Left renal pelvis (tissue), 4 donors: ENCODE measurements around the gene PCIF1. TPM values are rescaled to one million over a fixed set of nuclear protein-coding genes. Genes with fewer than 3 reads are reported as not detected.

Source experiments
- DNase-seq, 4 donors: peaks; one replicate each; pipeline ENCODE4 v3.0.0-alpha.2; 2013; ENCODE audit warnings: low read depth in 4 of 4, low spot score in 3 of 4
- polyA plus RNA-seq, 4 donors: library from polyadenylated mRNA; unstranded; fragments of 120-200 nt; gene quantifications; one replicate each; pipeline ENCODE4 v1.2.1, GENCODE V29; 2013; ENCODE audit not compliant: insufficient read length in 4 of 4

The PCIF1 gene
- polyA plus RNA-seq, 4 donors, result 41.1 to 49.7 (median 43.7) TPM

- DNase-seq, result no peak
Observed at GRCh38 chr20:45962031-45962755, 27.7 kb downstream of the PCIF1 start.

DNA sequence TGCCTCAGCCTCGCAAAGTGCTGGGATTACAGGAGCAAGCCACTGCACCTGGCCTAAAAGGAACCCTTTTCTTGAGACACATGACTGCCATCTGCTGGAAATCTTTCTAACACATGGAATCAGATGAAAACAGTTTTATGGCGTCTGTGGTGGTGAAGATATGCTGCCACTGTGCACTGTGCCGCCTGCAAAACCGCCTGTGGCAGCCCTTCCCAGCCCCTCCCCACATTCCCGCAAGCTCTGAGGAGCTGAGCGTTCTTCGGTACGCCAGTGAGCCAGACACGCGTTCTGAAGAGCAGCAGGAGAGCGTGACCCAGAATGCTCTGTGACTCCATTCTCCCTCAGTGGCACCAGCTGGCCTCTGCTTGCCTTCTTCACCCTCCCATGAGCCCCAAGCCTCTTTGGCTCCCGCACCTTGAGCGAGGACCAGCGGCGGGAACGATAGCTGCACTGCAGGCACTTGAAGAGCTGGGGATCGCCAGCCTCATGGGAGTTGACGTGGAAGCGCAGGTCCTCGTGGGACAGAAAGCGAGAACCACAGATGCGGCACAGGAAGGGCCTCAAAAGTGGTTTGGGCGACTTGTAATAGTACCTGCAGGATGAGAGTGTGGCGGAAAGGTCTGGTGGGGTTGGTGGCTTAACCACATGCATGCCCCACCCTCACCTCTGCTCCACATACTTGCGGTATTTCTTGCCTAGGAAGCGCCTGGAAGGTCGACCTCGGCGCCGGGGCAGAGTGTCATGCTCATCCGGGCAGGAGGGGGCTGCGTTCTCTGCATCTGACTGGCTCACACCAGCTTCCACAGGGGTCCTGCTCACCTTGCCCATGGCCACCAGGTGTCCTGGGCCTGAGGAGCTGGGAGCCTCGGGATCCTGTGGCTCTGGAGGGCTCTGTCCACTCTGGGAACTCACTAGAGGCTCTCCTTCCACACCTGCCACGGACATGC lies 28.8 kb downstream of the PCIF1 start:
- no peak for DNase-seq

DNA sequence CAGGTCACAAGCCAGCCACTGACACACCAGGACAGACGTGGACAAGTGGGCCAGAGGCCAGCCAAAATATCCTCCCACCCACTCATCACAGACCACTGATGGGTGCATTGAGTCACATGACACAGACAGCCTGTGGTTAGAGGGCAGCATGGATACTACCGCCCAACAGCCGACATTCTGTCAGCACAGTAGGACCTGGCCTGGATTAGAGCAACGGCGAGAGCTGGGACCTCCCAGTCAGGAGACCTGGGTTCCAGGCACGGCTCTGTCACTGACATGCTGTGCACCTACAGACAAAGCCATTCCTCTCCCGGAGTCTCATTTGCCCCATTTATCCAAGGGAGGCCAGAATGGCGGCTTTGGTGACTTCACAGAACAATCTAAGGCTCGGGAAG lies 29.5 kb downstream of the PCIF1 start:
- DNase-seq, result no peak

DNA sequence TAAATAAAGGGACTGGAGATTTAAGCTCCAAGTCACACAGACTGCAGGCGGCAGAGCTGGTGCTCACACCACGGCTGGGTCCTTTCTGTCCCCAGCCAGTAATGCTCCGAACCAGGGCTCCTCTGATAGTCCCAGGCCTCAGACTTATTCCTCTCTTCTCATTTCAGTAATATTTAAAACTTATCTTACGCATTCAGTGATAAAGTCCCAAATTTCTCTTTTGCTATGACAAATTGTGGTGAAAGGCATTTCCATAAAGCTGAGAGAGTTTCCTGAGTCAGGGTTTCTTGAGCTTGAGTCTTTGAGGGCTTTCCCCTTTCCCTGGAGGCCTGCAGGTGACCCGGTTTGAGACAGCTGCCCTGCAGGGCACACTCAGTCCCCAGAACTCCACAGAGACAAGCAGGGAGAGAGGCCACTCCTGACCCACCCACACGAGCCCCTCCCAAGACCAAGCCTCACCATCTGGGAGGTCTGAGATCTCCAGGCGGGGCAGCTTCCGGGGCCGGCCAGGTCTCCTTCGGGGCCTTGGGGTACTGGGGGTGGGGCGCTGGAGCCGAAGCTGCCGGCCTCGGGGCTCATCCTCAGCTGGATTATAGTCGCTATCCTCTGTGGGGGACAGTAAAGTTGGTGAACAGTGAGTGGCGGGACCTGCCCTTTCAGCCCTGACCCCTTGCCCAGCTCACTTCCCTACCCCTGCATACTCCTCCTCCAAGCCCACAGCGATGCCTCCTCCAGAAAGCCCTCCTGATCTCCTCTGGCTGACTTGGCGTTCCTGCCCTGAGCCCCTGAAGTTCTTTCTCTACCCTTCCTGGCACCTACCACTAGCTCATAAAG lies 30.9 kb downstream of the PCIF1 start:
- DNase-seq, result no peak

DNA sequence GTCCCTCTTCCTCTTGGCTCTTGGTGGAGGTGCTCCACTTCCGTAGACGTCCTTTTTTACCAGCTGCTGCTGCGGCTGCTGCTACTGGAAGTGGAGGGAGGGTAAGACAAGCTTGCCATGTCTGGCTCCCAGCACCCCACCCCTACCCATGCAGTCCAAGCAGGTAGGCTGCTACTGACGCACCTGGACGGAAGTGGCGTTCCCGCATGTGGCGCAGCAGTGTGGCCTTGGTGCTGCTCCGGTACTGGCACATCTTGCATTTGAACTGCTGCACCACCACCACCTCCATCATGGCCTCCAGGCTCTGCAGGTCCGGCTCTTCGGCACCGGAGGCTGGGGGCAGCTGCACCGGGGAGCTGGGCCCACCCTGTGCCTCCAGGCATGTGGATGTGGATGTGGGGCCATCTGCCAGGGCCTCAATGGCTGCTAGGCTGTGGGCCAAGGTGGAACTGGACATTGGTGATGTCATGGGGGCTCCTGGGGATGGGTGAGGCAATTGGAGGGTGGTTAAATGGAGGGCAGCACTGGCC lies 33.1 kb downstream of the PCIF1 start:
- no peak for DNase-seq

- no peak for DNase-seq
Observed at GRCh38 chr20:45968081-45968671, 33.7 kb downstream of the PCIF1 start.

DNA sequence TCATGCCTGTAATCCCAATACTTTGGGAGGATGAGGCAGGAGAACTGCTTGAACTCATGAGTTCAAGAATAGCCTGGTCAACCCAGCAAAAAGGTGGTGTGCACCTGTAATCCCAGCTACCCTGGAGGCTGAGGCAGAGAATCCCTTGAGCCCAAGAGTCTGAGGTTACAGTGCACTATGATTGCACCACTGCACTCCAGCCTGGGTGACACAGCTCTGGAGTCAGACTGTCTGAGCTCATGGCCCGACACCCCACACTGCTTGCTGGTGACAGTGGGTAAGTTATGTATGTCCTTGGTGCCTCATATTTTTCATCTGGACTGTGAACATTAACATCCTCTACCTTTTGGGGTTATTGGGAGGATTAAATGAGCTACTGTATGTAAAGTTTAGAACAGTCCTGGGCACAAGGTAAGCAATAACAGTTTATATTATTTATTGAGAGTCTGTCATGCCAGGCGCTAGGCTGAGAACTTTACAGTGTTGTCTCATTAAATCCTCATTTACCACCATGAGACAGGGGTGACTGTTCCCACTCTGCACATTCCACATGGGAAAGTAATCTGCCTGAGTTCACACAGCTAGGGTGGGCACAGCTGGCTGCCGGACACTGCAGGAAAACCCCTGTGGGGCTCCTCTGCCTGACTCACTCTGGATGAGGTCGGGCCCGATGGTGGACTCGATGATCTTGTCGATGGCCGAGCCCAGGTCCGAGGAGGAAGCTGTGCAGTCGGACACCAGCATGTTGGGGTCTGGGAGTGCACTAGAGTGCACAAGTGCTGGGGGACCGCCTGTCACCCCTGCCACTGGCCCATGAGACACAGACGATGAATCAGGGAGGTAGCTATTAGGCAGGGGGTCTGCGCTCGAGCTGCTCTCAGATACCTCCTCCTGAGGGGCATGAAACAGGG lies 34.6 kb downstream of the PCIF1 start:
- no peak for DNase-seq

DNA sequence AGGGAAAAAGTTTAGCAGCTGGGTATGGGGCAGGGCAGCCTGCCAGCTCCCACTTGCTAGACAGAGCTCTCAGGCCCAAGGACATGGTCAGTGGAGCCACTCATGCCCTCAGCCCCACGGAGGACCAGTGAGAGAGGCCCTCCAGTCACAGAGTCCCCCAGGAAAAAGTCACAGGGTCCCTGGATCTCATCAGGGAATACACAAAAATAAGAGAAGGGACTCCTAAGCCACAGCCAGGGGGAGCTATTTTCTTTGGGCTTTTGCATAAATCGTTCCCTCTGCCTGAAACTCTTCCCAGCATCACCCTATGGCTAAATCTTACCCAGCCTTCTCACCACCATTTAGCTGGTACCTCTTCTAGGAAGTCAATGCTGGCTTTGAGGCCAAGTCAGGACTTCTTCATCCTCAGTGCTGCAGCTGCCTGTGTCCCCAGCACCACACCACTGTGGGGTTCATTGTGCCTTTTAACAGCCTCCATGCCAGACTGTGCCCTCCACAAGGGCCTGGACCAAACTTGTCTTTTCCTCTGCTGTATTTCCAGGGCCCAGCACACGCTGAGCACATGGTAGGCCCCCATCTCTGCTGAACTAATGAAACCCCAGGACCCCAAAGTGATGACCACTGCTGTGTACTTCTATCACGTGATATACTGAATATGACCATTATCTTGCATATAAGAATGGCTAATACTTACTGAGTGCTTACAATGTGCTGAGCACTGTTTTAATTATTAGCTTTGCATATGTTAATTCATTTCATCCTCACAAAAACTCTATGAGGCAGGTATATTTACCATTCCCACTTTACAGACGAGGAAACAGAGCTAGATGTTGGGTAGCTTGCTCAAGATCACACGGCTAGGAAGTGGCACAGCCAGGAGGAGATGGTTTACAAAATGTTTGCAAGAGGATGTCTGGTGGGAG lies 35.5 kb downstream of the PCIF1 start:
- no peak for DNase-seq

DNA sequence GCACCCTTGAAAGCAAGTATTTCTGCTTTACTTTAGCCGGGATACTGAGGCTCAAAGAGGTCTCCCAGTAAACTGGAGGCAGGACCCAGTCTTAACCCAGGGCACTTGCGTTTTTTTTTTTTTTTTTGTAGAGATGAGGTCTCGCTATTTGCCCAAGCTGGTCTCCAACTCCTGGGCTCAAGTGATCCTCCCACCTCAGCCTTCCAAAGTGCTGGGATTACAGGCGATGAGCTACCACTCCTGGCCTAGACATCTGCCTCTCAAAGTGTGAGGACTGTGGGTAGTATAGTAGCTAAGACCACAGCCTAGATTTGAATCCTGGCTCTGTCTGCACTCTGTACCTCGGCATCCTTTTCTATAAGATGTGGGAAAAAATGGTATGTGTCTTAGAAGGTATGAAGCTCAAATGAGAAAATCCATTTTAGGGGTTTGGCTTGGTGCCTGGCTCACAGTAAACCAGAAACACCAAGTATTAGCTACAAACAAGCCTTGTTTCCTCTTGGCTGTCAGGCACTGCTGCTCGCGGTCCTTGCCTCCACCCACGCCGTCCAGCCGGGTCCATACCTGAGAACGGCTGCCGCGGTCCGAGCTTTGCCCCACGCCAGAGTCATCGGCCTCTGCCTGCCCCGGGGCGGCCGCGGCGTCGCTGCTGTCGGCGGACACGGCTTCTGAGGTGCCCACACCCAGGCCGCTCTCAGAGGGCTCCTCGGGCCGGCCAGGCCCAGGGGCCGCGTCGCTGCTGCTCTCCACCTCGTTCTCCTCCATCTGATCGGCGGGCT lies 36.4 kb downstream of the PCIF1 start:
- no peak for DNase-seq

GRCh38 chr20:45971425-45971674 lies 36.9 kb downstream of the PCIF1 start:
- DNase-seq, result no peak

DNA sequence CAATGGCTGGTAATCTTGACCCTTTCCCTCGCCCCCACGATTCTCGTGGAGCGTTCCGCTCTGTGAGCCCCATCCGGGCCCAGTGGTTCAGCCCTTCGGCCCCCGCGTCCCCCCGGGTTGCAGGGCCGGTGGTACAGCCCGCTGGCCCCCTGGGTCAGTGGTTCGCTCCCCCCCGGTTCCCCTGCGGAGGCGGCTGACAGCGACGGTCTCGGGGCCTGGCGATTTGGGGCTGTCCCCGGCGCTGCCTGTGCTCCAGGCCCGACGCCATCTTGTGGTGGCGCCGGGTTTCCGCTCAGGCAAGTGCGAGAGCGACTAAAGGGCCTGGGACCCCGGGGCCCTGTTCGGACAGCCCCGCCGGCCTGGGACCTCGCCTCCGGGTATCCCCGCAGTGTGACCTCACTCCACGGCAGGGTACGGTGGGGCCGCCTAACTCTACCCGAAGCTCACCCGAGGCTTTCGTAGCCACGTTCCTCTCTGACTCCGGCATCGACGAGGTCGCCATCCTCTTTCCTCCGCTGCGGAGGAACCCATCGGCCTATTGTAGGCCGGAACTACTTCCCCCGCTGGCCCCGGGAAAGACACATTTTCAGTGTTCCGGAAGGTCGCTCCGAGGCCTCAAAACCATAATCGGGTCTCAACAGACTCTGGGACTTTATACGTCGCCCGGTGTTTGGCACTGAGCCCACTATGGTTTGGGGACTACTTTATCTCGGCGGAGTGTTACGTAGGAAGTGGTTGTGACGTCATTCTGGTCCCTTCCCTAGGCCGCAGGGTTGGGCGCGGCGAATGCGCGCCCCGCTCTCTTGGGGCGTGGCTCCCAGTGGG lies 37.4 kb downstream of the PCIF1 start, which contains the start of gene ZNF335:
ZNF335 (minus strand) TSS at position 529 of the 825 bp plus-strand sequence. CDS start 793 bp downstream, outside the sequence.
- peak; percentile 95 to 97 (median 96) for DNase-seq

DNA sequence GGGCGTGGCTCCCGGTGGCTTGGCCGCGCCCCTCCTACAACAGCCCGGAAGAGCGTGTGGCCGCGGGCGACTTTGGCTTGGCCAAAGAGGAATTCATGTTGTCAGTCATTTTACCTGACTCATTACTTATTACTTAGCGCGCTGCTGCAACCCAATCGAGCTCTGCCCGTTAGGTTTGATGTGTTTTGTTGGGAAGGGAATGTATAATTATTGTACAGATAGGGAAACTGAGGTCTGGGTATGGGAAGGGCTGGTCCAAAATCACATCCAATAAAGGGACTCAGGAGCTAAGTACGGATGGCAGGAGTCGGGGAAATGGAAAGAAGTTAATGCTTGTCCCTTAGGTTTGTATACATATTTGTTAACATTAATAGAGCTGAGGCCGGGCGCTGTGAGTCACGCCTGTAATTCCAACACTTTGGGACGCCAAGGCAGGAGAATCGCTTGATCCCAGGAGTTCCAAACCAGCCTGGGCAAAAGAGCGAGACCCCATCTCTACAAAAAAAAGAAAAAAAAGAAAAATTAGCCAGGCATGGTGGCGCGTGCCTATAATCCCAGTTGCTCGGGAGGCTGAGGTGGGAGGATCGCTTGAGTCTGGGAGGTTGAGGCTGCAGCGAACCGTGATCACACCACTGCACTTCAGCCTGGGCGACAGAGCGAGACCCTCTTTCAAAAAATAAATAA lies 38.2 kb downstream of the PCIF1 start:
- no peak for DNase-seq

- no peak for DNase-seq
Observed at GRCh38 chr20:45974896-45975565, 40.5 kb downstream of the PCIF1 start.

DNA sequence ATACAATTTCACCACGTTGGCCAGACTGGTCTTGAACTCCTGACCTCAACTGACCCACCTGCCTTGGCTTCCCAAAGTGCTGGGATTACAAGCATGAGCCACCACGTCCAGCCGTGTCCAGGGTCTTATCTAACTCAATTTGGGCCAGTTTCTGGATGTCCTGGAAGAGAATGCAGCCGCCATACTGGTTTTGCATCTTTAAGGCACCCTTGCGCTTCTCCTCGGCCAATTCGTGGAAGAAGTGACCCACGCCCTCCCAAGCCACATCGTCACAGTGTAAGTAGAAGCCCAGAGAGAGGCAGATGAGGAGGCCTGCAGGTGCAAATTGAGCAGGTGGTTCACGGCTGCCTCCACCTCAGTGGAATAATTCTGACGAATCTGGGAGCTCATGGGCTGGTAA lies 41.2 kb downstream of the PCIF1 start:
- no peak for DNase-seq

DNA sequence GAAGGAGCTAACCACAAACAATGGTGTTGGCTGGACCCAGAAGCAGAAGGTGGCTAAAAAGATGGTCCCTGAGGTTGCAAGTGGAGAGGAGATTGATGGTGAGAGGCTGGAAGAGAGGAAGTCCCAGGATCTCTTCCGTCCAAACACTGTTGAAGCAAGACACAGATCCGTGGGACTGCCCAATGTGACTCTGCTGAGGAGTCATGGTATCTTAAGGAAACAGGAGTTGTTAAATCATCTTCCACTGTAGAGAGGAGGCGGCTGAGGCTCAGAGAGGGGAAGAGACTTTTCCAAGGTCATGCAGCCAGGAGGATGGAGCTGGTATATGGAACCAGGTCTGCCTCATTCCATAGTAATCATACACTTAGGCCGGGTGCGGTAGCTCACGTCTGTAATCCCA lies 41.6 kb downstream of the PCIF1 start:
- no peak for DNase-seq

- no peak for DNase-seq
Observed at GRCh38 chr20:45981261-45981660, 46.8 kb downstream of the PCIF1 start.
